A549 (cell line): ENCODE measurements around the gene ANKRD40. TPM values are rescaled to one million over a fixed set of nuclear protein-coding genes. Genes with fewer than 3 reads are reported as not detected.

ENCODE experiments used
- ATAC-seq, 2 experiments: fragments of 200-7000 bp in 1 of 2; fragments of >200 bp in 1 of 2; cut with Nextera tagmentation in 1 of 2; cut with Tn5 transposase in 1 of 2; 3 replicates each; pipeline versions ENCODE4 v1.8.0 to v1.9.1; 2018 to 2020; ENCODE audit warnings: mild to moderate bottlenecking in 1 of 2, moderate library complexity in 1 of 2
- CTCF ChIA-PET: fragments of 300-600 bp; sonication (Branson Sonifier 250); formaldehyde crosslinking; extraction: SDS; loops from one replicate; lab custom pipeline; 2021; ENCODE audit warnings: antibody characterized with exemption, inconsistent platforms; lab: Yijun Ruan, JAX
- POLR2A ChIA-PET: fragments of 350-600 bp; formaldehyde crosslinking; extraction: SDS; loops from one replicate; lab custom pipeline; 2021; ENCODE audit warnings: antibody characterized with exemption, inconsistent platforms; lab: Yijun Ruan, JAX
- DNase-seq, 2 experiments: peaks; one replicate each; pipeline versions ENCODE4 v3.0.0 to v3.0.0-alpha.2; 2011 to 2016; ENCODE audit warnings: low read depth in 1 of 2, low spot score in 1 of 2
- FAIRE-seq: peaks from 2 replicates; lab custom pipeline; 2011; peaks lifted over from hg19 to GRCh38; lab: Jason Lieb, UNC
- H3K27ac ChIP-seq, 2 experiments: fragments of >200 bp; sonication (Bioruptor Twin); formaldehyde crosslinking; 3 replicates each; pipeline ENCODE4 v1.5.1; 2016 to 2017
- H3K4me1 ChIP-seq: fragments of >200 bp; sonication (Bioruptor Twin); formaldehyde crosslinking; 3 replicates; pipeline ENCODE4 v1.6.1; 2016
- H3K4me2 ChIP-seq: fragments of >200 bp; sonication (Bioruptor Twin); formaldehyde crosslinking; 3 replicates; pipeline ENCODE4 v1.6.1; 2016
- H3K4me3 ChIP-seq: fragments of >200 bp; sonication (Bioruptor Twin); formaldehyde crosslinking; 3 replicates; pipeline ENCODE4 v1.5.1; 2016
- H3K9me3 ChIP-seq: fragments of >200 bp; sonication (Bioruptor Twin); formaldehyde crosslinking; 3 replicates; pipeline ENCODE4 v1.6.1; 2016
- ATOH8 ChIP-seq: fragments of 250-450 bp; sonication (Bioruptor Pico); IDR thresholded peaks from 2 replicates; pipeline ENCODE4 v1.5.0; 2020; ENCODE audit warnings: low read depth, mild to moderate bottlenecking, moderate library complexity
- BHLHE40 ChIP-seq: IDR thresholded peaks from 2 replicates; pipeline ENCODE4 v1.6.1; 2012; ENCODE audit warnings: low read depth, low read length, inconsistent platforms
- CHD2 ChIP-seq: fragments of 150-350 bp; IDR thresholded peaks from 2 replicates; pipeline ENCODE4 v1.6.1; 2014; ENCODE audit warnings: low read length; ENCODE audit not compliant: partially characterized antibody
- E2F6 ChIP-seq: IDR thresholded peaks from 2 replicates; pipeline ENCODE4 v1.6.1; 2012; ENCODE audit warnings: low read depth, borderline replicate concordance
- ELK1 ChIP-seq: fragments of 150-350 bp; IDR thresholded peaks from 2 replicates; pipeline ENCODE4 v1.6.1; 2014; ENCODE audit warnings: low read depth, mild to moderate bottlenecking, low read length
- FOSB ChIP-seq: fragments of 250-450 bp; sonication (Bioruptor Pico); IDR thresholded peaks from 2 replicates; pipeline ENCODE4 v1.5.0; 2020; ENCODE audit warnings: mild to moderate bottlenecking, moderate library complexity
- GATA3 ChIP-seq: IDR thresholded peaks from 2 replicates; pipeline ENCODE4 v1.6.1; 2012; ENCODE audit warnings: borderline replicate concordance
- HES2 ChIP-seq: fragments of >200 bp; sonication (Bioruptor Twin); formaldehyde crosslinking; IDR thresholded peaks from 2 replicates; pipeline ENCODE4 v1.6.1; 2016
- HEYL ChIP-seq: fragments of 250-450 bp; sonication (Bioruptor Pico); IDR thresholded peaks from 2 replicates; pipeline ENCODE4 v1.8.0; 2021; ENCODE audit warnings: mild to moderate bottlenecking, moderate library complexity
- HMGXB4 ChIP-seq: fragments of 250-450 bp; sonication (Bioruptor Pico); IDR thresholded peaks from 2 replicates; pipeline ENCODE4 v1.5.0; 2021; ENCODE audit warnings: mild to moderate bottlenecking, moderate library complexity, borderline replicate concordance
- HOXB13 ChIP-seq: fragments of 250-450 bp; sonication (Bioruptor Pico); IDR thresholded peaks from 2 replicates; pipeline ENCODE4 v1.5.0; 2020; ENCODE audit warnings: low read depth, mild to moderate bottlenecking, moderate library complexity
- JUNB ChIP-seq: fragments of >200 bp; sonication (Bioruptor Twin); formaldehyde crosslinking; IDR thresholded peaks from 2 replicates; pipeline ENCODE4 v1.6.1; 2016
- KDM1A ChIP-seq: fragments of 200-600 bp; sonication (generic); IDR thresholded peaks from 2 replicates; pipeline ENCODE4 v1.6.1; 2016; ENCODE audit warnings: low read depth, mild to moderate bottlenecking
- MAX ChIP-seq: IDR thresholded peaks from 2 replicates; pipeline ENCODE4 v1.6.1; 2012
- MAZ ChIP-seq: fragments of 150-350 bp; IDR thresholded peaks from 2 replicates; pipeline ENCODE4 v1.6.1; 2014; ENCODE audit warnings: antibody characterized with exemption, low read depth, low read length, borderline replicate concordance
- NPAS2 ChIP-seq: fragments of 250-450 bp; sonication (Bioruptor Pico); IDR thresholded peaks from 2 replicates; pipeline ENCODE4 v1.8.0; 2022; ENCODE audit warnings: mild to moderate bottlenecking, moderate library complexity, borderline replicate concordance
- NR3C1 ChIP-seq: fragments of >200 bp; sonication (Bioruptor Twin); formaldehyde crosslinking; IDR thresholded peaks from 3 replicates; pipeline ENCODE4 v1.6.1; 2017
- RCOR1 ChIP-seq: fragments of 150-350 bp; IDR thresholded peaks from 2 replicates; pipeline ENCODE4 v1.6.1; 2014; ENCODE audit warnings: antibody characterized with exemption, low read length, low read depth
- RNF2 ChIP-seq: fragments of 200-600 bp; sonication (generic); IDR thresholded peaks from 2 replicates; pipeline ENCODE4 v1.6.1; 2016; ENCODE audit warnings: low read depth, mild to moderate bottlenecking, antibody characterized with exemption, moderate library complexity, borderline replicate concordance
- SREBF2 ChIP-seq: fragments of 450-650 bp; IDR thresholded peaks from 2 replicates; pipeline ENCODE4 v1.6.1; 2014; ENCODE audit warnings: mild to moderate bottlenecking, moderate library complexity
- WGBS: methylation state at CpG from one replicate; pipeline ENCODE4 v1.1.6; 2017; ENCODE audit errors: missing lambda C conversion rate; 5-methylcytosine and 5-hydroxymethylcytosine counted together
- polyA plus RNA-seq, 4 experiments: library from polyadenylated mRNA; depleted of rRNA in 3 of 4; stranded (reverse); fragments of >200 nt; fragmentation: RNase III in 1 of 4; extraction: RNeasy Plus Mini Kit Qiagen cat#74134 plus additional on column Dnase treatment in 1 of 4; gene quantifications; 2 replicates in 3 of 4; 3 replicates in 1 of 4; pipeline ENCODE4 v1.2.3, GENCODE V29; 2011 to 2017

The ANKRD40 gene
- polyA plus RNA-seq, 2 of the 4 experiments (the other 2 are of a cell fraction): 50.1 to 84.3 TPM

- TF ChIP-seq FOSB (CRISPR knock-in tag): no peak
- no peak for TF ChIP-seq HMGXB4
- TF ChIP-seq, all 56 proteins: peak for 0
Measured at GRCh38 chr17:50731575-50732460, 24.1 kb upstream of the ANKRD40 start (continued).

GRCh38 chr17:50728881-50729765 is 21.4 kb upstream of the ANKRD40 start:
- FAIRE-seq (no peak), ATAC-seq (peak; percentile 12 to 23; a peak in 1 of 6 replicates), DNase-seq (no peak)
- Histone ChIP-seq H3K4me2 (peak overlapping the region; percentile 19; the same call in 1 of the 3 replicates), H3K9me3 (no peaks in the 10 kb centered on the region), H3K4me3 (no peak overlapping the region), H3K27ac (no peak overlapping the region), H3K4me1 (peaks cover 66% of the 10 kb centered on the region)
- ChIA-PET POLR2A (interaction anchor here (2.0 to 2.7 kb wide), 2 partner anchors 10 kb away, joined by 6 to 9 read pairs; partner anchors contain the start of gene LUC7L3), CTCF (interaction anchor here (0.5 to 2.4 kb wide), 6 partner anchors 34 to 182 kb away, joined by 3 to 7 read pairs (median 4); partner anchors contain the start of gene SPATA20)
- WGBS: 78% methylated on average over 5 of the region's 5 CpGs
- TF ChIP-seq E2F6 (no peak), NPAS2 (no peak), KDM1A (no peak), RCOR1 (no peak), MAZ (no peak), RNF2 (no peak), NR3C1 (no peak), MAX (no peak), HMGXB4 (no peak), HES2 (no peak), ATOH8 (no peak), HOXB13 (CRISPR knock-in tag) (no peak), JUNB (no peak), CHD2 (no peak), BHLHE40 (no peak), GATA3 (no peak), SREBF2 (no peak), ELK1 (no peak), HEYL (CRISPR knock-in tag) (no peak)
